ENCODE measurements around the gene KCNQ1. TPM values are rescaled to one million over a fixed set of nuclear protein-coding genes. Genes with fewer than 3 reads are reported as not detected.

The KCNQ1 gene
- total RNA-seq, 1 experiment from 2014 or later = not detected

GRCh38 chr11:2848497-2848896, 403.7 kb downstream of the KCNQ1 start:
- Histone ChIP-seq H3K9me2 (ENCODE audit: insufficient read depth) (no peaks in the 10 kb centered on the region), H3K9me3 (ENCODE audit: insufficient read depth, low read depth) (no peaks in the 10 kb centered on the region), H3F3A (ENCODE audit: insufficient read depth, low read depth) (no peaks in the 10 kb centered on the region), H3K4me3 (no peak overlapping the region), H3K36me3 (ENCODE audit: low read depth) (no peaks in the 10 kb centered on the region), H3K4me2 (no peak overlapping the region), H3K27ac (no peak overlapping the region), H4K20me1 (ENCODE audit: insufficient read depth) (no peaks in the 10 kb centered on the region), H3K4me1 (replicated peaks; ENCODE audit: insufficient read depth) (no peaks in the 10 kb centered on the region), H3K27me3 (ENCODE audit: insufficient read depth, low read depth) (no peaks in the 10 kb centered on the region), H3K79me2 (ENCODE audit: low read depth) (no peaks in the 10 kb centered on the region), H2AFZ (no peak overlapping the region)
- no peak for DNase-seq
- no TSS peak for BruUV-seq (replicated peaks)
- ChIA-PET POLR2A (ENCODE audit: unreplicated experiment) (no interaction called here), CTCF (no interaction called here)
- intact Hi-C loops (cut with micrococcal nuclease; ENCODE audit: unreplicated experiment) = no loop called here
- TF ChIP-seq EZH2 (IDR thresholded peaks at IDR 0.05; ENCODE audit: low read depth) (no peak), CTCF (conservative IDR thresholded peaks at IDR 0.05) (no peak)

GRCh38 chr11:2849994-2850770, 405.4 kb downstream of the KCNQ1 start:
- Histone ChIP-seq H4K20me1 (ENCODE audit: insufficient read depth) (no peaks in the 10 kb centered on the region), H3F3A (ENCODE audit: insufficient read depth, low read depth) (no peaks in the 10 kb centered on the region), H2AFZ (no peak overlapping the region), H3K79me2 (ENCODE audit: low read depth) (no peaks in the 10 kb centered on the region), H3K27ac (no peak overlapping the region), H3K4me3 (no peak overlapping the region), H3K4me2 (no peak overlapping the region), H3K36me3 (ENCODE audit: low read depth) (no peaks in the 10 kb centered on the region), H3K27me3 (ENCODE audit: insufficient read depth, low read depth) (no peaks in the 10 kb centered on the region), H3K9me2 (ENCODE audit: insufficient read depth) (no peaks in the 10 kb centered on the region), H3K4me1 (replicated peaks; ENCODE audit: insufficient read depth) (no peaks in the 10 kb centered on the region), H3K9me3 (ENCODE audit: insufficient read depth, low read depth) (no peaks in the 10 kb centered on the region)
- POLR2A ChIA-PET (ENCODE audit: unreplicated experiment) = no interaction called here
- no peak for DNase-seq
- CTCF ChIA-PET = no interaction called here
- BruUV-seq (replicated peaks) = no TSS peak
- intact Hi-C loops (cut with micrococcal nuclease; ENCODE audit: unreplicated experiment) = no loop called here
- no peak for TF ChIP-seq EZH2 (IDR thresholded peaks at IDR 0.05; ENCODE audit: low read depth)
- no peak for TF ChIP-seq CTCF (conservative IDR thresholded peaks at IDR 0.05)

- no peaks in the 10 kb centered on the region for H3F3A ChIP-seq (ENCODE audit: insufficient read depth, low read depth)
- H3K79me2 ChIP-seq (ENCODE audit: low read depth) = no peaks in the 10 kb centered on the region
- no peaks in the 10 kb centered on the region for H3K4me1 ChIP-seq (replicated peaks; ENCODE audit: insufficient read depth)
- no peaks in the 10 kb centered on the region for H3K9me3 ChIP-seq (ENCODE audit: insufficient read depth, low read depth)
- H3K4me3 ChIP-seq = no peak overlapping the region
- no peak for DNase-seq
- H3K27ac ChIP-seq = no peak overlapping the region
- H3K4me2 ChIP-seq = no peak overlapping the region
- CTCF ChIA-PET = interaction anchor here (0.6 kb wide), 1 partner anchor 1192 kb away, joined by 8 read pairs; no protein-coding TSS in a partner anchor
- POLR2A ChIA-PET (ENCODE audit: unreplicated experiment) = no interaction called here
- H3K27me3 ChIP-seq (ENCODE audit: insufficient read depth, low read depth) = no peaks in the 10 kb centered on the region
- TF ChIP-seq EZH2 (IDR thresholded peaks at IDR 0.05; ENCODE audit: low read depth) = no peak
- no peak for TF ChIP-seq CTCF (conservative IDR thresholded peaks at IDR 0.05)
- H2AFZ ChIP-seq = no peak overlapping the region
- no TSS peak for BruUV-seq (replicated peaks)
- H3K36me3 ChIP-seq (ENCODE audit: low read depth) = no peaks in the 10 kb centered on the region
- intact Hi-C loops (cut with micrococcal nuclease; ENCODE audit: unreplicated experiment) = no loop called here
- H4K20me1 ChIP-seq (ENCODE audit: insufficient read depth) = no peaks in the 10 kb centered on the region
- H3K9me2 ChIP-seq (ENCODE audit: insufficient read depth) = no peaks in the 10 kb centered on the region
Observed at GRCh38 chr11:2853401-2853800, 408.6 kb downstream of the KCNQ1 start.
